Esophagus squamous epithelium (tissue), 4 donors: ENCODE data around the gene PRMT5.

Experiments
- POLR2A ChIP-seq, 4 donors: fragments of 450-650 bp; IDR thresholded peaks; one replicate each; pipeline ENCODE4 v1.6.1; 2017; ENCODE audit warnings: antibody characterized with exemption in 4 of 4, mild to moderate bottlenecking in 4 of 4, moderate library complexity in 3 of 4
- TF ChIP-seq, protein P1 (sequence below), 6 experiments: fragments of 450-650 bp in 4 of 6; fragments of 200-600 bp in 2 of 6; sonication (generic) in 2 of 6; IDR thresholded peaks; one replicate each; pipeline ENCODE4 v1.5.1; 2016 to 2019; ENCODE audit warnings: antibody characterized with exemption in 6 of 6, mild to moderate bottlenecking in 4 of 6, moderate library complexity in 4 of 6

DNA sequence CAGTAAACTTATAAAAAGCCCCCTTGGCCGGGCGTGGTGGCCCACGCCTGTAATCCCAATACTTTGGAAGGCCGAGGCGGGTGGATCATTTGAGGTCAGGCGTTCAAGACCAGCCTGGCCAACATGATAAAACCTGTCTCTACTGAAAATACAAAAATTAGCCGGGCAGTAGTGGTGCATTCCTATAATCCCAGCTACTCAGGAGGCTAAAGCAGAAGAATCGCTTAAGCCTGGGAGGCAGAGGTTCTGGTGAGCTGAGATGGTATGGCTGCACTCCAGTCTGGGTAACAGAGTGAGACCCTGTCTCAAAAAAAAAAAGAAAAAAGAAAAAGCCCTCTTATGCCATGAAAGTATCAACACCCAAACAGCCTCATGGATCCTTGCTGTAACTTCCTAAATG is 3.7 kb downstream of the PRMT5 start:
- TF ChIP-seq, protein P1, sequence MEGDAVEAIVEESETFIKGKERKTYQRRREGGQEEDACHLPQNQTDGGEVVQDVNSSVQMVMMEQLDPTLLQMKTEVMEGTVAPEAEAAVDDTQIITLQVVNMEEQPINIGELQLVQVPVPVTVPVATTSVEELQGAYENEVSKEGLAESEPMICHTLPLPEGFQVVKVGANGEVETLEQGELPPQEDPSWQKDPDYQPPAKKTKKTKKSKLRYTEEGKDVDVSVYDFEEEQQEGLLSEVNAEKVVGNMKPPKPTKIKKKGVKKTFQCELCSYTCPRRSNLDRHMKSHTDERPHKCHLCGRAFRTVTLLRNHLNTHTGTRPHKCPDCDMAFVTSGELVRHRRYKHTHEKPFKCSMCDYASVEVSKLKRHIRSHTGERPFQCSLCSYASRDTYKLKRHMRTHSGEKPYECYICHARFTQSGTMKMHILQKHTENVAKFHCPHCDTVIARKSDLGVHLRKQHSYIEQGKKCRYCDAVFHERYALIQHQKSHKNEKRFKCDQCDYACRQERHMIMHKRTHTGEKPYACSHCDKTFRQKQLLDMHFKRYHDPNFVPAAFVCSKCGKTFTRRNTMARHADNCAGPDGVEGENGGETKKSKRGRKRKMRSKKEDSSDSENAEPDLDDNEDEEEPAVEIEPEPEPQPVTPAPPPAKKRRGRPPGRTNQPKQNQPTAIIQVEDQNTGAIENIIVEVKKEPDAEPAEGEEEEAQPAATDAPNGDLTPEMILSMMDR (IDR thresholded peaks at IDR 0.05): no peak
- no peak for TF ChIP-seq POLR2A (IDR thresholded peaks at IDR 0.05)
